Esophagus muscularis mucosa (tissue), 4 donors: ENCODE measurements around the gene CTSV. TPM values are rescaled to one million over a fixed set of nuclear protein-coding genes. Genes with fewer than 3 reads are reported as not detected.
"Not testable (repeated sequence)": the region's sequence is repeated elsewhere in the genome, so short reads cannot be mapped to it uniquely, and the experiment has no call there.

Experiments used
- DNase-seq: peaks from one replicate; pipeline ENCODE4 v3.0.0-alpha.2; 2017; ENCODE audit errors: extremely low spot score
- H3K27ac ChIP-seq, 4 donors: fragments of 200-600 bp; sonication (generic); replicated peaks in 1 of 4; 1 replicate in 3 of 4; 2 replicates in 1 of 4; pipeline ENCODE4 v1.5.1; 2016 to 2019; ENCODE audit warnings: mild to moderate bottlenecking in 1 of 4
- H3K27me3 ChIP-seq, 4 donors: fragments of 200-600 bp; sonication (generic); one replicate each; pipeline versions ENCODE4 v1.5.1 to v1.6.0; 2016 to 2019
- H3K36me3 ChIP-seq, 4 donors: fragments of 200-600 bp; sonication (generic); one replicate each; pipeline ENCODE4 v1.5.1; 2016 to 2019
- H3K4me1 ChIP-seq, 4 donors: fragments of 200-600 bp; sonication (generic); one replicate each; pipeline ENCODE4 v1.5.1; 2016 to 2019
- H3K4me3 ChIP-seq, 4 donors: fragments of 200-600 bp; sonication (generic); 1 replicate in 2 of 4; 2 replicates in 2 of 4; pipeline ENCODE4 v1.5.1; 2016 to 2019; ENCODE audit warnings: mild to moderate bottlenecking in 4 of 4, moderate library complexity in 1 of 4
- H3K9me3 ChIP-seq, 4 donors: fragments of 200-600 bp; sonication (generic); 1 replicate in 3 of 4; 2 replicates in 1 of 4; pipeline ENCODE4 v1.5.1; 2016 to 2019
- CTCF ChIP-seq, 3 experiments: fragments of 200-600 bp in 2 of 3; fragments of 450-650 bp in 1 of 3; sonication (generic) in 2 of 3; IDR thresholded peaks; one replicate each; pipeline ENCODE4 v1.5.1; 2017 to 2019; ENCODE audit warnings: antibody characterized with exemption in 3 of 3, mild to moderate bottlenecking in 2 of 3, moderate library complexity in 1 of 3
- EP300 ChIP-seq: sonication (generic); formaldehyde crosslinking; IDR thresholded peaks from one replicate; pipeline ENCODE4 v1.6.1; 2017; ENCODE audit warnings: antibody characterized with exemption
- POLR2A ChIP-seq: fragments of 450-650 bp; IDR thresholded peaks from one replicate; pipeline ENCODE4 v1.6.1; 2017; ENCODE audit warnings: antibody characterized with exemption, moderate library complexity, mild to moderate bottlenecking, low read depth
- POLR2AphosphoS5 ChIP-seq, 2 donors: sonication (generic); formaldehyde crosslinking; IDR thresholded peaks; one replicate each; pipeline ENCODE4 v1.6.1; 2017; ENCODE audit warnings: antibody characterized with exemption in 2 of 2
- WGBS: methylation state at CpG from one replicate; pipeline ENCODE4 v1.1.5; 2018; 5-methylcytosine and 5-hydroxymethylcytosine counted together
- intact Hi-C: fragments of 100-400 bp; cut with DNase I; formaldehyde crosslinking; loops from one replicate; pipeline ENCODE4 v1.15.1; 2023
- total RNA-seq, 4 donors: library from RNA; depleted of rRNA; stranded (reverse); fragments of >200 nt; gene quantifications; one replicate each; pipeline versions ENCODE4 v1.1.0 to v1.2.1, GENCODE V29; 2016

The CTSV gene
- not detected for total RNA-seq

- TF ChIP-seq POLR2AphosphoS5 (IDR thresholded peaks at IDR 0.05) (peak; percentile 55 to 78), POLR2A (no peak)
- Histone ChIP-seq H3K9me3 (peaks cover 0 to 1% (median 0%) of the 10 kb centered on the region in 4 donors), H3K4me1 (peaks cover 7 to 15% (median 15%) of the 10 kb centered on the region in 4 donors), H3K27ac (peak within 1 kb of the TSS in 3 of 4 donors; percentile 24 to 42 (median 40)), H3K4me3 (peak within 1 kb of the TSS; percentile 58 to 61 (median 60)), H3K36me3 (no peaks in the 10 kb centered on the region), H3K27me3 (peaks cover 0 to 54% (median 3%) of the 10 kb centered on the region in 4 donors)
- intact Hi-C loops: loop anchor here (10.0 kb wide), 1 partner anchor 184 kb away; the partner anchor contains the start of gene ZNF782
- 0% methylated on average over 17 of the region's 80 CpGs for WGBS
- peak; percentile 93 for DNase-seq
These were observed at the start of gene CTSV for GRCh38 chr9:97038611-97039513. CTSV (minus strand) TSS chr9:97039142; CDS start chr9:97038043, 1,099 bp downstream.

DNA sequence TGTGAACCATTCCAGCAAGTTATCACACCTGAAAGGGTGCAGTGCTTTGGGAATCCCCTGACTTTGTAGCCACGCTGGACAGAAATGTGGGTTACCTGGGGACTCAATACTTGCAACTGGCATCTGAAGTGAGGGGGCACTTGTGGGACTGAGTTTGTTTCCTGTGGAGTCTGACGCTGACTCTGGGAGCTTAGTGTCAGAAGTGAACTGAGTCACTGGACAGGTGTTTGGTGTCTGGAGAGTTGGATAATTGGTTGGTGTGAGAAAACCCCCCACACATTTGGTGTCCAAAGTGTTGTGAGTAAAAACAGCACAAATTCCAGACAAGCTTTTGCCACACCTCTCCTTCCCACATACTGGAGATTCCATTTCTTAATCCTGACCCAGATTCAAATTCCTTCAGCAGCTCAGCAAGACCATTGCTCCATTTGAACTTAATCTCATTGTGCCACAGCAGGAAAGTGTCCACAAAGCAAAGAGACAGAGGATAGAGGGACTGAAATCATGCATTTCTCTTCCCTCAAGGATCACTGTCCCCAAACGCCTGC, 48.8 kb upstream of the CTSV start:
- intact Hi-C loops: not testable (repeated sequence)
- 43% methylated on average over 3 of the region's 3 CpGs for WGBS

GRCh38 chr9:97084562-97084991, 45.6 kb upstream of the CTSV start:
- intact Hi-C loops, H3K27ac ChIP-seq, H3K36me3 ChIP-seq, DNase-seq, H3K4me1 ChIP-seq, H3K9me3 ChIP-seq, H3K4me3 ChIP-seq: not testable (repeated sequence)
- H3K27me3 ChIP-seq: peaks cover 0 to 20% (median 0%) of the 10 kb centered on the region in 4 donors
- WGBS: 73% methylated on average over 6 of the region's 6 CpGs

More for the DNA sequence above, 48.8 kb upstream of the CTSV start:
- not testable (repeated sequence) for H3K36me3 ChIP-seq, DNase-seq, H3K4me1 ChIP-seq, H3K27ac ChIP-seq, H3K9me3 ChIP-seq, H3K4me3 ChIP-seq
- peaks cover 0 to 19% (median 0%) of the 10 kb centered on the region in 4 donors for H3K27me3 ChIP-seq

DNA sequence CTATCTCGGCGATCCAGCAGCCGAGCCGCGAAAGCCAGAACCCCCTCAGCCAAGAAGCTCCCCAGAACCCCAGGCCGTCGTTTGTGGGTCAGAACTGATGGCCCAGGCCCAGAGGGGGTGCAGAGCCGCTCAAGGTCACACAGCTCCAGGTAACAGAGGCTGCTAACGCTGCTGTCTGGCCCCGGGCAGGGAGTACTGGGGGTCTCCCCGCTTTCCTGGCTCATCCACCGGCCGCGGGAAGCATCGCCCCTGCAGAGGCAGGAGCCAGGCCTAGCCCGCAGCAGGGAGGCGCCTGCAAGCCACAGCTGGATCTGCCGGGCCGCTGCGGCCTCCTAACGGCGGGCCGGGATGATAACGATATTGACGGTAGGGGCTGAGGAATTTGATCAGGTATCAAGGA, 39.4 kb upstream of the CTSV start:
- no peak for DNase-seq
- Histone ChIP-seq H3K4me1 (peaks cover 0 to 10% (median 7%) of the 10 kb centered on the region in 4 donors), H3K9me3 (peaks cover 0 to 7% (median 3%) of the 10 kb centered on the region in 4 donors), H3K36me3 (no peaks in the 10 kb centered on the region), H3K4me3 (no peak overlapping the region), H3K27ac (no peak overlapping the region), H3K27me3 (peaks cover 0 to 52% (median 22%) of the 10 kb centered on the region in 4 donors)
- 33% methylated on average over 3 of the region's 25 CpGs for WGBS
- intact Hi-C loops: no loop called here
- TF ChIP-seq EP300 (no peak), CTCF (IDR thresholded peaks at IDR 0.05) (no peak), POLR2AphosphoS5 (IDR thresholded peaks at IDR 0.05) (no peak), POLR2A (no peak)

DNA sequence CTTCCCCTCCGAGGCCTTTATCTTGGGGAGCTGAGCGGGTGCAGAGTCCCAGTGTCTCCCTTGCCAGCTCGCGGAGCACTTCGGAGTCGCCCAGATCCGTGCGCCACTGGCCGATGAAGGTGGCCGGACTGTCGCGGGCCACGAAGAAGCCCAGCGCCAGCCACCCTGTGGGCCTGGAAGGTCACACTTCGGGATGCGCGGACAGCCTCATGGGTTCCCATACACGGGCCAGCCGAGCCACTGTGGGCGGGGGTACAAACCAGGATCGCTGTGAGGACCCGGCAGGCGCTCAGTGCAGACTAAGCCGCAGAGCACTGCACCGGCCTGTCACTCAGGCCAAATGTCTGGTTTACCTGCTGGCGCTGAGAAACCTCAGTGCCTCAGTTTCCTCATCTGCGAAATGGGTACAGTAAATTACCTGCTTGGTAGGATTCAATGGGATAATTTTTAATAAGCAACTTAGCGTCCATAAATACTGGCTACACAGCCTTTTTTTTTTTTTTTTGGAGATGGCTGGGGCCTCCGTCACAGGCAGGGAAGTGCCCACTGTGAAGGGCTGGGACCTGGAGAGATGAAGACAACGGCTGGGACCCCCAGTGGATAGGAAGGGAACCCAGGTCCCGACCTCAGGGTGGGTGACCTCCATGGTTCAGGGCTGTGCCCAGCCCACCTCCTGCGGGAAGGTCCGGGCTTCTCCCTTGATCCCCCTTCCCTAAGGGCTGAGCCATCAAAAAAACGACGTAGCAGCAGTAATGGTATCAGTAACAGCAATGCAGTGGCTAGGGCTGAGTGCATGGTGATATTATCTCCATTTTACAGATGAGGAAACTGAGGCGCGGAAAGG, 38.7 kb upstream of the CTSV start:
- intact Hi-C loops: no loop called here
- 61% methylated on average over 18 of the region's 37 CpGs for WGBS
- TF ChIP-seq CTCF (IDR thresholded peaks at IDR 0.05): no peak
- no peak for TF ChIP-seq EP300
- TF ChIP-seq POLR2A: no peak
- TF ChIP-seq POLR2AphosphoS5 (IDR thresholded peaks at IDR 0.05): no peak
- Histone ChIP-seq H3K4me1 (peaks cover 0 to 10% (median 7%) of the 10 kb centered on the region in 4 donors), H3K4me3 (no peak overlapping the region), H3K27ac (no peak overlapping the region), H3K36me3 (no peaks in the 10 kb centered on the region), H3K9me3 (peaks cover 0 to 1% (median 0%) of the 10 kb centered on the region in 4 donors), H3K27me3 (peaks cover 0 to 59% (median 22%) of the 10 kb centered on the region in 4 donors)
- no peak for DNase-seq

DNA sequence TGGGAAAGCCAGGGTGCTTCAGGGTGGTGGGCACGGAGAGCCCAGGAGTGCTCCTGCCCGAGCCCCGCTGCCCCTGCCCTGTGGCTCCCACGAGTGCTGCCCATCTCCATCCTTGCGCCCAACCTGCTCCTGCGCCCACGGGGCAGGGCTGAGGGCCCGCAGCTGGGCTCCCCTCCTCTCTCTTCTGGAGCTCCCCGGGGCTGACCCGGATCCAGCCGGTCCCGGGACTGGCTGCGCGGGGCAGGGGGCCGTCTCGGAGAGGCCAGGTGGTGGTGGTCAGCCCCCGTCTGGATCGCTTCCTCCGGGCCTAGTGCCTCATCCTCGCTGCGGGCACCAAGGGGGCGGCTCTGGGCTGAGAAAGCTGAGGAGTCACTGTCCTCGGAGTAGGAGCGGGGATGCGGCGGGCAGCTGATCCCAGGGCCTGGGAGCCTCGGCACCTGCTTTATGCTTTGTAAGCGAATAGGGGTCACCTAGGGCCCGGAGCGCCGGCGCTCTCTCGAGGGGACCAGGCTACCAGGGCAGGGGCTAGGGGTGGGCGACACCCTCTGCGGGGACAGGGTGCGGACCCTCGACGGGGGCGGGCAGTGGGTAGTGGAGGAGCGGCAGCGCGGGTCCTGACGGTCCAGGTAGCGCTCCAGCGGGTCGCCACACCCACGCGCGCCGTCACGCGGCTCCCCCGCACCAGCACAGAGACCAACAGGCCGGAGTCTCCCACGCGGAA, 37.9 kb upstream of the CTSV start:
- H3K9me3 ChIP-seq, H3K27ac ChIP-seq, H3K4me3 ChIP-seq, H3K36me3 ChIP-seq, intact Hi-C loops, DNase-seq: not testable (repeated sequence)
- Histone ChIP-seq H3K4me1 (peaks cover 0 to 10% (median 7%) of the 10 kb centered on the region in 4 donors), H3K27me3 (peaks cover 0 to 65% (median 22%) of the 10 kb centered on the region in 4 donors)
- WGBS: 13% methylated on average over 15 of the region's 56 CpGs
